MM.1S (cell line): ENCODE results near the gene CAPN9.

Experiments used
- DNase-seq: peaks from one replicate; pipeline ENCODE4 v3.0.0-alpha.2; 2015
- H2AFZ ChIP-seq: fragments of 300-600 bp; sonication (generic); 2 replicates; pipeline ENCODE4 v1.6.0; 2016; ENCODE audit warnings: antibody characterized with exemption, low read length
- H3F3A ChIP-seq: fragments of 300-600 bp; sonication (generic); 2 replicates; pipeline ENCODE4 v1.6.1; 2016; ENCODE audit warnings: mild to moderate bottlenecking, antibody characterized with exemption, low read length, moderate library complexity, mixed read lengths; ENCODE audit not compliant: insufficient read depth
- H3K27ac ChIP-seq: fragments of 300-600 bp; sonication (generic); 2 replicates; pipeline ENCODE4 v1.5.1; 2016; ENCODE audit warnings: mild to moderate bottlenecking, low read length
- H3K27me3 ChIP-seq: fragments of 300-600 bp; sonication (generic); replicated peaks from 2 replicates; pipeline ENCODE4 v1.6.0; 2016; ENCODE audit warnings: low read length; ENCODE audit not compliant: insufficient read depth
- H3K36me3 ChIP-seq: fragments of 300-600 bp; sonication (generic); replicated peaks from 2 replicates; pipeline ENCODE4 v1.6.1; 2016; ENCODE audit warnings: mild to moderate bottlenecking, low read length, mixed read lengths; ENCODE audit not compliant: insufficient read depth
- H3K4me1 ChIP-seq: fragments of 300-600 bp; sonication (generic); 2 replicates; pipeline ENCODE4 v1.6.1; 2016; ENCODE audit warnings: low read length, mixed read lengths
- H3K4me2 ChIP-seq: fragments of 300-600 bp; sonication (generic); 2 replicates; pipeline ENCODE4 v1.6.0; 2016; ENCODE audit warnings: low read depth, low read length
- H3K4me3 ChIP-seq: fragments of 300-600 bp; sonication (generic); 2 replicates; pipeline ENCODE4 v1.5.1; 2016; ENCODE audit warnings: low read length, mixed read lengths
- H3K79me2 ChIP-seq: fragments of 300-600 bp; sonication (generic); 2 replicates; pipeline ENCODE4 v1.6.1; 2016; ENCODE audit warnings: mixed run types, low read length, mixed read lengths
- H3K9ac ChIP-seq: fragments of 300-600 bp; sonication (generic); 2 replicates; pipeline ENCODE4 v1.6.1; 2016; ENCODE audit warnings: low read length, mixed read lengths
- H3K9me2 ChIP-seq: fragments of 300-600 bp; sonication (generic); replicated peaks from 2 replicates; pipeline ENCODE4 v1.6.1; 2016; ENCODE audit warnings: mild to moderate bottlenecking, low read length, mixed read lengths; ENCODE audit not compliant: insufficient read depth
- H3K9me3 ChIP-seq: fragments of 300-600 bp; sonication (generic); replicated peaks from 2 replicates; pipeline ENCODE4 v1.6.1; 2016; ENCODE audit warnings: mild to moderate bottlenecking, low read length, mixed read lengths; ENCODE audit not compliant: insufficient read depth
- H4K20me1 ChIP-seq: fragments of 300-600 bp; sonication (generic); 2 replicates; pipeline ENCODE4 v1.6.1; 2016; ENCODE audit warnings: mild to moderate bottlenecking, low read length, moderate library complexity, mixed read lengths; ENCODE audit not compliant: insufficient read depth
- CTCF ChIP-seq: fragments of 300-600 bp; sonication (generic); IDR thresholded peaks from 2 replicates; pipeline ENCODE4 v1.5.1; 2016; ENCODE audit warnings: antibody characterized with exemption, low read length, mixed read lengths
- EZH2 ChIP-seq: fragments of 300-600 bp; sonication (generic); optimal IDR thresholded peaks from 2 replicates; pipeline ENCODE3; 2017; ENCODE audit warnings: low read depth, mild to moderate bottlenecking, antibody characterized with exemption, low read length, mixed read lengths
- EZH2phosphoT487 ChIP-seq: fragments of 300-600 bp; sonication (generic); IDR thresholded peaks from 2 replicates; pipeline ENCODE4 v1.6.1; 2018; ENCODE audit warnings: antibody characterized with exemption, low read length

The CAPN9 gene

GRCh38 chr1:230704830-230705229, 42.4 kb upstream of the CAPN9 start:
- Histone ChIP-seq H3K36me3 (no peaks in the 10 kb centered on the region), H2AFZ (no peak overlapping the region), H3F3A (no peaks in the 10 kb centered on the region), H3K79me2 (no peaks in the 10 kb centered on the region), H3K27ac (no peak overlapping the region), H4K20me1 (no peaks in the 10 kb centered on the region), H3K9ac (no peak overlapping the region), H3K9me2 (no peaks in the 10 kb centered on the region), H3K4me1 (no peaks in the 10 kb centered on the region), H3K4me2 (no peak overlapping the region), H3K9me3 (no peaks in the 10 kb centered on the region), H3K4me3 (no peak overlapping the region), H3K27me3 (no peaks in the 10 kb centered on the region)
- DNase-seq = no peak
- TF ChIP-seq EZH2phosphoT487 (no peak), EZH2 (no peak), CTCF (no peak)

GRCh38 chr1:230705289-230706019, 41.7 kb upstream of the CAPN9 start:
- Histone ChIP-seq H2AFZ (no peak overlapping the region), H3K36me3 (no peaks in the 10 kb centered on the region), H3K9me3 (no peaks in the 10 kb centered on the region), H3K4me3 (no peak overlapping the region), H3F3A (no peaks in the 10 kb centered on the region), H3K27me3 (no peaks in the 10 kb centered on the region), H3K9ac (no peak overlapping the region), H3K9me2 (no peaks in the 10 kb centered on the region), H3K27ac (no peak overlapping the region), H3K4me1 (no peaks in the 10 kb centered on the region), H3K4me2 (no peak overlapping the region), H3K79me2 (no peaks in the 10 kb centered on the region), H4K20me1 (no peaks in the 10 kb centered on the region)
- TF ChIP-seq CTCF (no peak), EZH2 (no peak), EZH2phosphoT487 (no peak)
- DNase-seq = no peak

GRCh38 chr1:230706020-230706699, 41.0 kb upstream of the CAPN9 start:
- Histone ChIP-seq H4K20me1 (no peaks in the 10 kb centered on the region), H3K4me3 (no peak overlapping the region), H3K9me2 (no peaks in the 10 kb centered on the region), H3K79me2 (no peaks in the 10 kb centered on the region), H3K4me1 (no peaks in the 10 kb centered on the region), H3K27ac (no peak overlapping the region), H3F3A (no peaks in the 10 kb centered on the region), H3K4me2 (no peak overlapping the region), H3K27me3 (no peaks in the 10 kb centered on the region), H3K36me3 (no peaks in the 10 kb centered on the region), H2AFZ (no peak overlapping the region), H3K9ac (no peak overlapping the region), H3K9me3 (no peaks in the 10 kb centered on the region)
- DNase-seq = no peak
- TF ChIP-seq EZH2 (no peak), EZH2phosphoT487 (no peak), CTCF (no peak)
